Measurements from ENCODE around the gene SYPL2.
A peak's percentile ranks its signal among the peaks of the same experiment; 100 is the strongest.
"Not testable (repeated sequence)": the region's sequence is repeated elsewhere in the genome, so short reads cannot be mapped to it uniquely, and the experiment has no call there.

SYPL2 gene

GRCh38 chr1:109466452-109467300 is at the start of gene SYPL2:
Gene SYPL2, plus strand, starts transcription at chr1:109466546. Its CDS starts 298 bp downstream, at chr1:109466844.
- DNase-seq, result peak; percentile 37

- no peak for DNase-seq
Measured at GRCh38 chr1:109423498-109423897, 42.8 kb upstream of the SYPL2 start.

- no peak for DNase-seq
Measured at GRCh38 chr1:109425391-109426280, 40.7 kb upstream of the SYPL2 start.

- peak; percentile 91 for DNase-seq
Measured at GRCh38 chr1:109426281-109427170, 39.8 kb upstream of the SYPL2 start, which contains the start of gene PSMA5. Gene PSMA5, minus strand, starts transcription at chr1:109426448. Its CDS starts 118 bp downstream, at chr1:109426330.

- no peak for DNase-seq
Measured at GRCh38 chr1:109427171-109427467, 39.2 kb upstream of the SYPL2 start.

- DNase-seq, result no peak
Measured at GRCh38 chr1:109432336-109432735, 34.0 kb upstream of the SYPL2 start.

- no peak for DNase-seq
Measured at GRCh38 chr1:109433322-109433721, 33.0 kb upstream of the SYPL2 start.

GRCh38 chr1:109434484-109434883 is 31.9 kb upstream of the SYPL2 start:
- DNase-seq, result no peak

GRCh38 chr1:109438798-109439297 is 27.5 kb upstream of the SYPL2 start:
- DNase-seq, result no peak

GRCh38 chr1:109441069-109441468 is 25.3 kb upstream of the SYPL2 start:
- DNase-seq, result no peak

- DNase-seq, result no peak
Measured at GRCh38 chr1:109443476-109443875, 22.9 kb upstream of the SYPL2 start.

- no peak for DNase-seq
Measured at GRCh38 chr1:109444346-109444745, 22.0 kb upstream of the SYPL2 start.

- DNase-seq, result not testable (repeated sequence)
Measured at GRCh38 chr1:109445949-109446695, 20.2 kb upstream of the SYPL2 start.

- no peak for DNase-seq
Measured at GRCh38 chr1:109447524-109447923, 18.8 kb upstream of the SYPL2 start.

GRCh38 chr1:109454497-109455133 is 11.7 kb upstream of the SYPL2 start:
- DNase-seq, result no peak

- no peak for DNase-seq
Measured at GRCh38 chr1:109457819-109458218, 8.5 kb upstream of the SYPL2 start.

GRCh38 chr1:109466125-109466451 is 258 bp upstream of the SYPL2 start:
- no peak for DNase-seq

GRCh38 chr1:109467301-109467777 is 993 bp downstream of the SYPL2 start:
- DNase-seq, result no peak

- no peak for DNase-seq
Measured at GRCh38 chr1:109468061-109468460, 1.7 kb downstream of the SYPL2 start.

GRCh38 chr1:109468903-109469302 is 2.6 kb downstream of the SYPL2 start:
- no peak for DNase-seq

GRCh38 chr1:109470245-109470644 is 3.9 kb downstream of the SYPL2 start:
- DNase-seq, result no peak
